DND-41 (cell line): Measurements from ENCODE around the gene IRF1.

Experiments
- ATAC-seq: fragments of 200-7000 bp; cut with Tn5 transposase; 3 replicates; pipeline ENCODE4 v1.9.1; 2021; ENCODE audit warnings: low read depth; ENCODE audit not compliant: insufficient read depth
- DNase-seq: peaks from one replicate; pipeline ENCODE4 v3.0.0-alpha.2; 2020
- H2AFZ ChIP-seq: 2 replicates; pipeline ENCODE4 v1.6.0; 2012; ENCODE audit warnings: low read depth, low read length
- H3K27ac ChIP-seq: 2 replicates; pipeline ENCODE4 v1.5.1; 2012; ENCODE audit warnings: low read length, inconsistent platforms
- H3K27me3 ChIP-seq: fragments of 200-600 bp; sonication (generic); 2 replicates; pipeline ENCODE4 v1.6.0; 2012; ENCODE audit warnings: low read length, mild to moderate bottlenecking, inconsistent platforms; ENCODE audit not compliant: insufficient read depth, poor library complexity
- H3K36me3 ChIP-seq: 2 replicates; pipeline ENCODE4 v1.5.1; 2012; ENCODE audit warnings: low read length, inconsistent platforms; ENCODE audit not compliant: insufficient read depth
- H3K4me1 ChIP-seq: 2 replicates; pipeline ENCODE4 v1.5.1; 2012; ENCODE audit warnings: mild to moderate bottlenecking, low read length; ENCODE audit not compliant: insufficient read depth
- H3K4me2 ChIP-seq: 2 replicates; pipeline ENCODE4 v1.6.0; 2012; ENCODE audit warnings: mild to moderate bottlenecking, moderate library complexity, low read length, inconsistent platforms; ENCODE audit not compliant: insufficient read depth
- H3K4me3 ChIP-seq, 2 experiments: fragments of 200-600 bp in 1 of 2; shearing (Covaris generic) in 1 of 2; 2 replicates each; pipeline ENCODE4 v1.5.1; 2012 to 2016; ENCODE audit warnings: inconsistent platforms in 2 of 2, low read length in 2 of 2, mild to moderate bottlenecking in 2 of 2, low read depth in 1 of 2, moderate library complexity in 1 of 2
- H3K79me2 ChIP-seq: 2 replicates; pipeline ENCODE4 v1.6.0; 2012; ENCODE audit warnings: low read length, inconsistent platforms; ENCODE audit not compliant: insufficient read depth
- H3K9ac ChIP-seq: 2 replicates; pipeline ENCODE4 v1.6.0; 2012; ENCODE audit warnings: low read depth, mild to moderate bottlenecking, inconsistent platforms, low read length, moderate library complexity
- H3K9me3 ChIP-seq: 2 replicates; pipeline ENCODE4 v1.5.1; 2012; ENCODE audit warnings: low read length, moderate library complexity, mild to moderate bottlenecking, inconsistent platforms; ENCODE audit not compliant: insufficient read depth, severe bottlenecking
- H4K20me1 ChIP-seq: 2 replicates; pipeline ENCODE4 v1.6.0; 2012; ENCODE audit warnings: low read length; ENCODE audit not compliant: insufficient read depth
- CTCF ChIP-seq: IDR thresholded peaks from 2 replicates; pipeline ENCODE4 v1.5.1; 2012; ENCODE audit warnings: borderline replicate concordance, low read length, moderate library complexity, mild to moderate bottlenecking; ENCODE audit not compliant: poor library complexity, severe bottlenecking; ENCODE audit errors: extremely low read depth
- EZH2 ChIP-seq: IDR thresholded peaks from 3 replicates; pipeline ENCODE4 v1.6.1; 2012; ENCODE audit warnings: borderline replicate concordance, low read depth, mild to moderate bottlenecking, moderate library complexity, low read length, inconsistent platforms; ENCODE audit not compliant: severe bottlenecking

Gene IRF1

DNA sequence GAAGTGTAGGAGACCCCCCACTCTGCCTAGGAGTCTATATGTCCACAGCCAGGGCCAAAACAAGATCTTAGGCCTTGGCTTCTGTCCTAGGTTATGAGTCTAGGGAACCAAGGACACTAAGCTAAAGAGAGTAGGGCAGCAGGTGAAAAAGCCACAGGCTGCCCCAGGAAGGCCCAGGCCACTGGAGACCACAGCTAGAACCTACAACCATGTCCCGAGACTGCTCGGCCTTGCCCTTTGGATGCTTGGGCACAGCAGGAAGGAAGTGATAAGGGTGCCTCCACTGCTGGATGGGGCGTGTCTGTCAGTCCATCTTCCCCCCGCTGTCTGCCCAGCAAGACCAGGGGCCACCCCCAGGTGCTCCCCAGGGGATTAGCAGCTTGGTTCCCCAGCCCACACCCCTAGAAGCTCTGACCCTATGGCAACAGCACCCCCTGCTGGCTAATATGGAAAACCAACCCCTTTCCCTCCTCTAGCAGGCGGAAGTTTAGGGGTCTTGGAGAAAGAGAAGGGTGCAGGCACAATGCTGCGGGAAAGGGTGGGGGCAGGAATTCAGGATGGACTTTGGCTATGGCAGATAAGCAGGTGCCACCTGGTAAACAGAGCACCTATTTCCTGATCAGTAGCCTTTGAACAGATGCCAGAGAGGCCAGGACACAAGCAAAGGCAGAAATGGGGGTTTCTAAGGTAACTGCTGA, 10.5 kb upstream of the IRF1 start:
- Histone ChIP-seq H3K4me3 (no peak overlapping the region), H3K9ac (peak overlapping the region; percentile 10; the same call in 1 of the 2 replicates), H3K27me3 (no peaks in the 10 kb centered on the region), H3K4me2 (no peak overlapping the region), H3K79me2 (no peaks in the 10 kb centered on the region; the same call in 1 of the 2 replicates), H4K20me1 (no peaks in the 10 kb centered on the region), H3K9me3 (no peaks in the 10 kb centered on the region), H3K4me1 (peaks cover 12% of the 10 kb centered on the region), H2AFZ (no peak overlapping the region), H3K36me3 (no peaks in the 10 kb centered on the region), H3K27ac (peak overlapping the region; percentile 63)
- peak; percentile 77 for DNase-seq
- TF ChIP-seq CTCF (peak; percentile 94), EZH2 (no peak)
- ATAC-seq, result peak; percentile 76

GRCh38 chr5:132500244-132500930, 9.8 kb upstream of the IRF1 start:
- Histone ChIP-seq H3K27me3 (no peaks in the 10 kb centered on the region), H3K36me3 (no peaks in the 10 kb centered on the region), H3K79me2 (peaks cover 1% of the 10 kb centered on the region), H3K9ac (0 out of 2 replicates have a peak overlapping the region, but pooled peaks have one; percentile 10), H3K4me3 (no peak overlapping the region), H2AFZ (no peak overlapping the region), H4K20me1 (no peaks in the 10 kb centered on the region), H3K4me1 (peaks cover 18% of the 10 kb centered on the region), H3K9me3 (no peaks in the 10 kb centered on the region), H3K27ac (peak overlapping the region; percentile 63), H3K4me2 (no peak overlapping the region)
- no peak for ATAC-seq
- DNase-seq, result no peak
- TF ChIP-seq CTCF (no peak), EZH2 (no peak)

GRCh38 chr5:132499440-132500243, 9.1 kb upstream of the IRF1 start:
- Histone ChIP-seq H2AFZ (no peak overlapping the region), H3K27ac (no peak overlapping the region), H3K4me1 (peaks cover 26% of the 10 kb centered on the region), H4K20me1 (no peaks in the 10 kb centered on the region), H3K9ac (no peak overlapping the region), H3K79me2 (peaks cover 7% of the 10 kb centered on the region), H3K4me3 (no peak overlapping the region), H3K4me2 (no peak overlapping the region), H3K9me3 (no peaks in the 10 kb centered on the region), H3K36me3 (no peaks in the 10 kb centered on the region), H3K27me3 (no peaks in the 10 kb centered on the region)
- DNase-seq, result no peak
- TF ChIP-seq EZH2 (no peak), CTCF (no peak)
- ATAC-seq, result no peak
